IMR-90 (cell line): Measurements from ENCODE around the gene SLC25A3. TPM values are rescaled to one million over a fixed set of nuclear protein-coding genes. Genes with fewer than 3 reads are reported as not detected.

Experiments used
- ATAC-seq: fragments of 200-7000 bp; cut with Tn5 transposase; 2 replicates; pipeline ENCODE4 v1.9.1; 2020; ENCODE audit warnings: low read depth, mild to moderate bottlenecking, moderate library complexity
- BruUV-seq: library from RNA; stranded (reverse); fragments of 400-500 nt; replicated peaks from 2 replicates; lab custom pipeline; 2021; lab: Mats Ljungman, UMichigan
- CTCF ChIA-PET: fragments of 300-600 bp; formaldehyde crosslinking; extraction: SDS; loops from one replicate; lab custom pipeline; 2021; ENCODE audit warnings: antibody characterized with exemption; lab: Yijun Ruan, JAX
- POLR2A ChIA-PET: fragments of 300-600 bp; sonication (Branson Sonifier 250); formaldehyde crosslinking; loops from one replicate; lab custom pipeline; 2022; ENCODE audit warnings: antibody characterized with exemption; ENCODE audit not compliant: unreplicated experiment; lab: Charles Lee
- DNase-seq: peaks from one replicate; pipeline ENCODE4 v3.0.0; 2013
- H2AFZ ChIP-seq: replicated peaks from 2 replicates; pipeline ENCODE3; 2013; ENCODE audit warnings: low read length, mild to moderate bottlenecking; ENCODE audit not compliant: poor library complexity
- H2AK5ac ChIP-seq: 2 replicates; pipeline ENCODE4 v1.6.1; 2013; ENCODE audit warnings: low read depth, low read length, inconsistent platforms
- H2AK9ac ChIP-seq: replicated peaks from 2 replicates; pipeline ENCODE3; 2013; ENCODE audit warnings: mild to moderate bottlenecking, low read depth, low read length, moderate library complexity; ENCODE audit not compliant: poor library complexity
- H2BK120ac ChIP-seq: 2 replicates; pipeline ENCODE4 v1.6.1; 2013; ENCODE audit warnings: low read depth, low read length, inconsistent platforms
- H2BK15ac ChIP-seq: 3 replicates; pipeline ENCODE4 v1.6.1; 2013; ENCODE audit warnings: low read depth, low read length, inconsistent platforms
- H2BK20ac ChIP-seq: 2 replicates; pipeline ENCODE4 v1.6.1; 2013; ENCODE audit warnings: low read depth, mild to moderate bottlenecking, inconsistent platforms, low read length, moderate library complexity
- H2BK5ac ChIP-seq: 2 replicates; pipeline ENCODE4 v1.6.1; 2013; ENCODE audit warnings: mild to moderate bottlenecking, low read depth, low read length, inconsistent platforms; ENCODE audit not compliant: poor library complexity, severe bottlenecking
- H3K14ac ChIP-seq: replicated peaks from 2 replicates; pipeline ENCODE4 v1.6.1; 2013; ENCODE audit warnings: low read depth, low read length, inconsistent platforms
- H3K18ac ChIP-seq: 2 replicates; pipeline ENCODE4 v1.6.1; 2013; ENCODE audit warnings: low read depth, low read length, control low read depth
- H3K23ac ChIP-seq: 2 replicates; pipeline ENCODE4 v1.6.1; 2013; ENCODE audit warnings: low read depth, low read length, inconsistent platforms
- H3K27ac ChIP-seq: 2 replicates; pipeline ENCODE4 v1.5.1; 2013; ENCODE audit warnings: mild to moderate bottlenecking, control low read depth, low read length; ENCODE audit not compliant: insufficient read depth
- H3K27me3 ChIP-seq: 2 replicates; pipeline ENCODE4 v1.6.1; 2013; ENCODE audit warnings: low read length; ENCODE audit not compliant: control insufficient read depth, insufficient read depth
- H3K36me3 ChIP-seq: 2 replicates; pipeline ENCODE4 v1.6.1; 2013; ENCODE audit warnings: low read length, mixed read lengths; ENCODE audit not compliant: control insufficient read depth, insufficient read depth
- H3K4ac ChIP-seq: 2 replicates; pipeline ENCODE4 v1.6.1; 2013; ENCODE audit warnings: low read depth, low read length, inconsistent platforms
- H3K4me1 ChIP-seq: 2 replicates; pipeline ENCODE4 v1.6.1; 2013; ENCODE audit warnings: low read length, mixed read lengths; ENCODE audit not compliant: control insufficient read depth, insufficient read depth
- H3K4me2 ChIP-seq: 2 replicates; pipeline ENCODE4 v1.6.1; 2013; ENCODE audit warnings: low read depth, mild to moderate bottlenecking, control low read depth, low read length, moderate library complexity
- H3K4me3 ChIP-seq: 2 replicates; pipeline ENCODE4 v1.5.1; 2013; ENCODE audit warnings: low read depth, mild to moderate bottlenecking, control low read depth, low read length, moderate library complexity; ENCODE audit not compliant: insufficient read depth
- H3K56ac ChIP-seq: 2 replicates; pipeline ENCODE4 v1.6.1; 2013; ENCODE audit warnings: low read length, inconsistent platforms; ENCODE audit not compliant: insufficient read depth; ENCODE audit errors: extremely low read depth
- H3K79me1 ChIP-seq, 2 experiments: 2 replicates each; pipeline ENCODE4 v1.6.1; 2013; ENCODE audit warnings: low read length in 2 of 2, inconsistent platforms in 1 of 2, low read depth in 1 of 2
- H3K9ac ChIP-seq: 2 replicates; pipeline ENCODE4 v1.6.1; 2013; ENCODE audit warnings: low read depth, low read length, control low read depth
- H3K9me1 ChIP-seq: 2 replicates; pipeline ENCODE4 v1.6.1; 2013; ENCODE audit warnings: low read length, inconsistent platforms; ENCODE audit not compliant: insufficient read depth
- H3K9me3 ChIP-seq: 2 replicates; pipeline ENCODE4 v1.6.1; 2013; ENCODE audit warnings: low read length; ENCODE audit not compliant: control insufficient read depth, insufficient read depth
- H4K20me1 ChIP-seq: 2 replicates; pipeline ENCODE4 v1.6.1; 2013; ENCODE audit warnings: low read length, inconsistent platforms; ENCODE audit not compliant: insufficient read depth
- H4K5ac ChIP-seq: 2 replicates; pipeline ENCODE4 v1.6.1; 2013; ENCODE audit warnings: mild to moderate bottlenecking, low read depth, low read length, control low read depth
- H4K8ac ChIP-seq, 2 experiments: 2 replicates each; pipeline ENCODE4 v1.6.1; 2013; ENCODE audit warnings: low read depth in 2 of 2, low read length in 2 of 2, control low read depth in 1 of 2, inconsistent platforms in 1 of 2
- H4K91ac ChIP-seq: 2 replicates; pipeline ENCODE4 v1.6.1; 2013; ENCODE audit warnings: low read depth, low read length, inconsistent platforms; ENCODE audit not compliant: insufficient read depth
- SMC3 ChIP-seq: fragments of 150-350 bp; IDR thresholded peaks from 2 replicates; pipeline ENCODE4 v1.6.1; 2016; ENCODE audit warnings: low read depth, mild to moderate bottlenecking, antibody characterized with exemption, low read length, moderate library complexity
- WGBS, 2 experiments: methylation state at CpG; one replicate each; pipeline versions ENCODE4 v1.1.5 to v1.1.7; 2013; ENCODE audit warnings: missing lambda C conversion rate in 2 of 2; ENCODE audit not compliant: insufficient read length in 1 of 2; ENCODE audit errors: extremely low coverage in 2 of 2; 5-methylcytosine and 5-hydroxymethylcytosine counted together
- dilution Hi-C: fragments of 300-500 bp; cut with HindIII; formaldehyde crosslinking; loops from one replicate; pipeline ENCODE4 v1.14.3; 2018; ENCODE audit warnings: low sequenced_read_pairs; ENCODE audit not compliant: unreplicated experiment
- in situ Hi-C: fragments of 300-500 bp; cut with MboI; formaldehyde crosslinking; loops from 3 replicates; pipeline ENCODE4 v1.14.3; 2019; ENCODE audit warnings: low sequenced_read_pairs, inconsistent platforms, mixed read lengths
- intact Hi-C: fragments of 100-400 bp; cut with micrococcal nuclease; formaldehyde crosslinking; loops from 2 replicates; pipeline ENCODE4 v1.10.0; 2022
- polyA plus RNA-seq, 3 experiments: library from polyadenylated mRNA; depleted of rRNA; stranded (reverse); fragments of >200 nt; gene quantifications; 2 replicates each; pipeline ENCODE4 v1.2.3, GENCODE V29; 2012; ENCODE audit warnings: low replicate concordance in 1 of 3
- total RNA-seq: library from RNA; depleted of rRNA; stranded (reverse); fragments of >200 nt; gene quantifications from 2 replicates; pipeline ENCODE4 v1.2.3, GENCODE V29; 2012

The SLC25A3 gene
- total and polyA plus RNA-seq, 2 of the 4 experiments (the other 2 are of a cell fraction) = 657 to 861 TPM

DNA sequence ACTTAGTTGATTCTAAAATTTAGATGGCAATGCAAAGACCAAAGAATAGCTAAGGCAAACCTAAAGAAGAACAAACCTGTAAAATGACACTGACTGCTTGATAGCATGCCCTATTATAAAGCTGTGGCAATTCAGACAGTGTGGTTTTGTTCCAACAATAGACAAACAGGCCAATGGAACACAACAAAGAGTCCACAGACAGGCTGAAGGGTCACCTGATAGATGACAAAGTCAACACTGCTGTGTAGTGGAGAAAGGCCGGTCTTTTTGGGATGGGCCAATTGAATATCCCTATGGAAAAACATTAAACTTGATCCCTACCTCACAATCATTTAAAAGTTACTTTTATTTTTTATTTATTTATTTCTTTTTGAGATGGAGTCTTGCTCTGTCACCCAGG lies 33.8 kb upstream of the SLC25A3 start:
- TF ChIP-seq SMC3 = no peak
- Histone ChIP-seq H4K20me1 (no peaks in the 10 kb centered on the region), H3K18ac (no peak overlapping the region), H3K9me3 (peaks cover 2% of the 10 kb centered on the region; the same call in 1 of the 2 replicates), H3K79me1 (no peaks in the 10 kb centered on the region), H3K9ac (no peak overlapping the region), H3K27ac (no peak overlapping the region), H2BK5ac (no peak overlapping the region), H3K9me1 (no peaks in the 10 kb centered on the region), H3K4me2 (no peak overlapping the region), H3K4ac (no peak overlapping the region), H3K4me1 (no peaks in the 10 kb centered on the region), H4K5ac (no peak overlapping the region), H2BK120ac (no peak overlapping the region), H2AK9ac (no peak overlapping the region), H3K27me3 (no peaks in the 10 kb centered on the region), H2BK20ac (no peak overlapping the region), H2AFZ (no peak overlapping the region), H2AK5ac (no peak overlapping the region), H3K56ac (no peak overlapping the region), H2BK15ac (no peak overlapping the region), H3K36me3 (no peaks in the 10 kb centered on the region), H4K91ac (no peak overlapping the region), H3K4me3 (no peak overlapping the region), H3K23ac (no peak overlapping the region), H3K14ac (no peak overlapping the region; the same call in 1 of the 2 replicates), H4K8ac (no peak overlapping the region)
- WGBS, 2 experiments = no CpG with 5 or more reads among the region's 1 CpG
- in situ Hi-C loops = loop anchor here (25.0 kb wide), 1 partner anchor 428 kb away; no protein-coding TSS in a partner anchor
- ATAC-seq (no peak), DNase-seq (no peak)
- ChIA-PET CTCF (interaction anchor here (0.6 kb wide), 1 partner anchor 60 kb away, joined by 3 read pairs; no protein-coding TSS in a partner anchor), POLR2A (no interaction called here)
- BruUV-seq = no TSS peak
- dilution Hi-C loops = no loop called here
- intact Hi-C loops = loop anchor here (5.0 to 10.0 kb wide), 2 partner anchors 1042 to 1685 kb away; no protein-coding TSS in a partner anchor
